GM12878 (cell line): ENCODE results near the gene NLE1. TPM values are rescaled to one million over a fixed set of nuclear protein-coding genes. Genes with fewer than 3 reads are reported as not detected.

Experiments
- ATAC-seq: fragments of 200-7000 bp; cut with Tn5 transposase; 3 replicates; pipeline ENCODE4 v1.9.1; 2020; ENCODE audit warnings: mild to moderate bottlenecking, moderate library complexity
- BruUV-seq: library from RNA; stranded (reverse); fragments of 400-500 nt; replicated peaks from 2 replicates; lab custom pipeline; 2021; lab: Mats Ljungman, UMichigan
- CTCF ChIA-PET: fragments of 300-600 bp; sonication (Branson Sonifier 250); formaldehyde crosslinking; extraction: SDS; loops from one replicate; lab custom pipeline; 2021; ENCODE audit warnings: inconsistent platforms; lab: Yijun Ruan, JAX
- POLR2A ChIA-PET: fragments of 350-600 bp; formaldehyde crosslinking; extraction: SDS; loops from one replicate; lab custom pipeline; 2021; ENCODE audit warnings: inconsistent platforms; lab: Charles Lee
- RAD21 ChIA-PET: fragments of 300-600 bp; sonication (Branson Sonifier 250); formaldehyde crosslinking; loops from one replicate; lab custom pipeline; 2023; ENCODE audit warnings: antibody characterized with exemption; ENCODE audit not compliant: unreplicated experiment; lab: Charles Lee
- SMC1A ChIA-PET: fragments of 300-600 bp; sonication (Branson Sonifier 250); formaldehyde crosslinking; loops from one replicate; lab custom pipeline; 2023; ENCODE audit not compliant: unreplicated experiment, uncharacterized antibody; lab: Charles Lee
- DNase-seq: peaks from one replicate; pipeline ENCODE4 v3.0.0-alpha.2; 2011; ENCODE audit warnings: low read depth, low spot score
- FAIRE-seq: peaks from 3 replicates; lab custom pipeline; 2011; peaks lifted over from hg19 to GRCh38; lab: Jason Lieb, UNC
- H2AFZ ChIP-seq: 2 replicates; pipeline ENCODE4 v1.6.0; 2011; ENCODE audit warnings: low read depth, low read length, control low read depth; ENCODE audit not compliant: control insufficient read depth
- H3K27ac ChIP-seq: 2 replicates; pipeline ENCODE4 v1.5.1; 2011; ENCODE audit warnings: control low read depth; ENCODE audit not compliant: control insufficient read depth, insufficient read depth
- H3K27me3 ChIP-seq, 2 experiments: replicated peaks in 1 of 2; 2 replicates each; pipeline versions ENCODE4 v1.6.0 to v1.6.1; 2011; ENCODE audit warnings: low read length in 1 of 2; ENCODE audit not compliant: control insufficient read depth in 2 of 2, insufficient read depth in 2 of 2
- H3K36me3 ChIP-seq, 2 experiments: 2 replicates each; pipeline ENCODE4 v1.5.1; 2011; ENCODE audit warnings: low read length in 1 of 2; ENCODE audit not compliant: control insufficient read depth in 2 of 2, insufficient read depth in 2 of 2
- H3K4me1 ChIP-seq: 2 replicates; pipeline ENCODE4 v1.6.1; 2011; ENCODE audit warnings: mild to moderate bottlenecking, low read length, moderate library complexity, mixed read lengths; ENCODE audit not compliant: control insufficient read depth, insufficient read depth
- H3K4me2 ChIP-seq: 2 replicates; pipeline ENCODE4 v1.6.0; 2011; ENCODE audit warnings: control low read depth; ENCODE audit not compliant: control insufficient read depth, insufficient read depth
- H3K4me3 ChIP-seq: fragments of 200-600 bp; sonication (generic); 2 replicates; pipeline ENCODE4 v1.5.1; 2016
- H3K79me2 ChIP-seq: 2 replicates; pipeline ENCODE4 v1.6.0; 2011; ENCODE audit warnings: low read length; ENCODE audit not compliant: control insufficient read depth, insufficient read depth
- H3K9ac ChIP-seq: 2 replicates; pipeline ENCODE4 v1.8.0; 2011; ENCODE audit warnings: low read length, control low read depth, mixed read lengths; ENCODE audit not compliant: control insufficient read depth, insufficient read depth
- H3K9me3 ChIP-seq: replicated peaks from 3 replicates; pipeline ENCODE4 v1.5.1; 2011; ENCODE audit warnings: mild to moderate bottlenecking, low read length; ENCODE audit not compliant: control insufficient read depth, insufficient read depth
- H4K20me1 ChIP-seq: 2 replicates; pipeline ENCODE4 v1.6.0; 2011; ENCODE audit not compliant: control insufficient read depth, insufficient read depth
- ATF7 ChIP-seq: fragments of 450-650 bp; IDR thresholded peaks from 2 replicates; pipeline ENCODE4 v1.6.1; 2016; ENCODE audit warnings: low read depth, mild to moderate bottlenecking
- CEBPB ChIP-seq, 2 experiments: fragments of 150-350 bp in 1 of 2; IDR thresholded peaks; 2 replicates each; pipeline ENCODE4 v1.6.1; 2012 to 2014; ENCODE audit warnings: low read depth in 2 of 2, low read length in 2 of 2, borderline replicate concordance in 1 of 2, inconsistent platforms in 1 of 2
- CHD2 ChIP-seq: IDR thresholded peaks from 2 replicates; pipeline ENCODE4 v1.6.1; 2011; ENCODE audit warnings: low read depth, low read length, improper control_type of control experiment, borderline replicate concordance
- CUX1 ChIP-seq: IDR thresholded peaks from 2 replicates; pipeline ENCODE4 v1.6.1; 2012; ENCODE audit warnings: improper control_type of control experiment, low read depth, low read length; ENCODE audit not compliant: insufficient replicate concordance
- ESRRA ChIP-seq: IDR thresholded peaks from 2 replicates; pipeline ENCODE4 v1.6.1; 2012; ENCODE audit warnings: mild to moderate bottlenecking, low read length, improper control_type of control experiment
- HDGF ChIP-seq: fragments of 450-650 bp; IDR thresholded peaks from 2 replicates; pipeline ENCODE4 v1.6.1; 2016; ENCODE audit warnings: antibody characterized with exemption
- JUNB ChIP-seq: IDR thresholded peaks from 2 replicates; pipeline ENCODE4 v1.6.1; 2016; ENCODE audit warnings: antibody characterized with exemption, mild to moderate bottlenecking
- KAT2A ChIP-seq: conservative IDR thresholded peaks from 2 replicates; pipeline ENCODE4 v1.6.1; 2011; ENCODE audit warnings: low read depth, low read length; ENCODE audit not compliant: control insufficient read depth
- MYB ChIP-seq: fragments of 150-350 bp; IDR thresholded peaks from 2 replicates; pipeline ENCODE4 v1.6.1; 2014; ENCODE audit warnings: mild to moderate bottlenecking, low read depth, low read length, borderline replicate concordance
- MYC ChIP-seq: IDR thresholded peaks from 2 replicates; pipeline ENCODE4 v1.6.1; 2011; ENCODE audit warnings: mild to moderate bottlenecking, low read length, moderate library complexity, inconsistent platforms; ENCODE audit not compliant: insufficient read depth, insufficient replicate concordance, insufficient read length, severe bottlenecking
- WGBS: methylation state at CpG from one replicate; pipeline ENCODE4 v1.1.6; 2016; ENCODE audit warnings: low lambda C conversion rate; ENCODE audit not compliant: insufficient replicate concordance, insufficient coverage; ENCODE audit errors: missing lambda C conversion rate; 5-methylcytosine and 5-hydroxymethylcytosine counted together
- in situ Hi-C: fragments of 300-500 bp; cut with MboI; formaldehyde crosslinking; loops from 9 replicates; pipeline ENCODE4 v1.14.3; 2018; ENCODE audit warnings: mixed read lengths
- intact Hi-C: fragments of 100-400 bp; cut with micrococcal nuclease; formaldehyde crosslinking; loops from one replicate; pipeline ENCODE4 v1.14.2; 2022; ENCODE audit not compliant: unreplicated experiment
- polyA plus RNA-seq, 11 experiments: library from polyadenylated mRNA; depleted of rRNA in 4 of 11; unstranded in 6 of 11; stranded (reverse) in 5 of 11; fragments of >200 nt; fragmentation: Nextera tagmentation in 4 of 11; fragmentation: Illumina TruSeq in 1 of 11; extraction: Ambion mirVana in 4 of 11; extraction: Trizol in 1 of 11; gene quantifications; 1 replicate in 1 of 11; 2 replicates in 10 of 11; pipeline versions ENCODE4 v1.2.1 to v1.2.3, GENCODE V29; 2011 to 2016; ENCODE audit warnings: inconsistent platforms in 2 of 11, missing spikeins in 2 of 11, low read depth in 1 of 11
- total RNA-seq, 4 experiments: library from RNA; depleted of rRNA in 3 of 4; stranded (reverse); fragments of >200 nt in 3 of 4; fragmentation: Illumina TruSeq in 1 of 4; extraction: Trizol in 1 of 4; gene quantifications; 2 replicates each; pipeline versions ENCODE4 v1.2.1 to v1.2.3, GENCODE V29; 2013 to 2021
- TF ChIP-seq, protein P1 (sequence below): IDR thresholded peaks from 2 replicates; pipeline ENCODE4 v1.6.1; 2012; ENCODE audit warnings: low read depth, low read length, improper control_type of control experiment

NLE1 gene
- total and polyA plus RNA-seq, 10 of the 15 experiments (the other 5 are each of a cell fraction or from before 2014, with no cell fraction given) = 2.4 to 33.5 (median 17.6) TPM

DNA sequence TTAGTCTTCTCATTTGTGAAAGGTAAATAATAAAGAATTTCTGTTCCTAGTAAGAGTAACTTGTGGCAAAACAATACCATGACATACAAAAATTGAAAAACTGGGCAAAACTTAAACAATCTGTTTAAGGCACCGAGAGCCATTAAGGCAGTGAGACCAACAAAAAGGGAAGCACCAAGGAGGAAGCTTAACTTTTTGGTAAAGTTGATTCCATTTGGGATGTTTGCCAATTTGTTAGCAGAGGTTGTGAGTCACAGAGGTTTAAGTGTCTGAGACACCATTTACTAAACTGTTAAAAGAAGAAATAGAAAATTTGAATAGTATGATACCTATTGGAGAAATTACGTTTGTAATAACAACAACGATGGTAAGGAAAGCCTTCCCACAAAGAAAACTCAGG, 47.2 kb upstream of the NLE1 start:
- no peak overlapping the region for H3K4me2 ChIP-seq
- DNase-seq (no peak), FAIRE-seq (no peak), ATAC-seq (no peak)
- no peaks in the 10 kb centered on the region for H3K27me3 ChIP-seq
- SMC1A ChIA-PET = interaction anchor here (1.4 kb wide), 1 partner anchor 9 kb away, joined by 3 read pairs; no protein-coding TSS in a partner anchor
- RAD21 ChIA-PET = no interaction called here
- POLR2A ChIA-PET = no interaction called here
- CTCF ChIA-PET = interaction anchor here (0.9 kb wide), 1 partner anchor 345 kb away, joined by 3 read pairs; no protein-coding TSS in a partner anchor
- H3K9ac ChIP-seq = no peak overlapping the region
- H3K27ac ChIP-seq = no peak overlapping the region
- no TSS peak for BruUV-seq
- whole genome bisulfite sequencing = 29% methylated on average over 3 of the region's 3 CpGs
- no peaks in the 10 kb centered on the region for H4K20me1 ChIP-seq
- H2AFZ ChIP-seq = no peak overlapping the region
- H3K4me3 ChIP-seq = no peak overlapping the region
- H3K79me2 ChIP-seq = no peaks in the 10 kb centered on the region
- H3K4me1 ChIP-seq = no peaks in the 10 kb centered on the region
- H3K9me3 ChIP-seq = no peaks in the 10 kb centered on the region
- no peaks in the 10 kb centered on the region for H3K36me3 ChIP-seq
- TF ChIP-seq CEBPB (IDR thresholded peaks at IDR 0.05; ENCODE audit: borderline replicate concordance in 1 of 2, low read depth in 2 of 2, low read length in 2 of 2) = no peak
- TF ChIP-seq HDGF = no peak
- TF ChIP-seq MYB = no peak
- no peak for TF ChIP-seq CUX1
- TF ChIP-seq CHD2 = no peak
- TF ChIP-seq, protein P1, sequence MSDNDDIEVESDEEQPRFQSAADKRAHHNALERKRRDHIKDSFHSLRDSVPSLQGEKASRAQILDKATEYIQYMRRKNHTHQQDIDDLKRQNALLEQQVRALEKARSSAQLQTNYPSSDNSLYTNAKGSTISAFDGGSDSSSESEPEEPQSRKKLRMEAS = no peak
- no peak for TF ChIP-seq KAT2A
- TF ChIP-seq ESRRA = no peak
- TF ChIP-seq JUNB = no peak
- no peak for TF ChIP-seq MYC
- TF ChIP-seq ATF7 = no peak
- intact Hi-C loops (no loop called here), in situ Hi-C loops (no loop called here)
